ENCODE measurements around the gene MAML2. TPM values are rescaled to one million over a fixed set of nuclear protein-coding genes. Genes with fewer than 3 reads are reported as not detected.

MAML2 gene
- total RNA-seq, 1 donor from 2014 or later = 31.5 TPM

DNA sequence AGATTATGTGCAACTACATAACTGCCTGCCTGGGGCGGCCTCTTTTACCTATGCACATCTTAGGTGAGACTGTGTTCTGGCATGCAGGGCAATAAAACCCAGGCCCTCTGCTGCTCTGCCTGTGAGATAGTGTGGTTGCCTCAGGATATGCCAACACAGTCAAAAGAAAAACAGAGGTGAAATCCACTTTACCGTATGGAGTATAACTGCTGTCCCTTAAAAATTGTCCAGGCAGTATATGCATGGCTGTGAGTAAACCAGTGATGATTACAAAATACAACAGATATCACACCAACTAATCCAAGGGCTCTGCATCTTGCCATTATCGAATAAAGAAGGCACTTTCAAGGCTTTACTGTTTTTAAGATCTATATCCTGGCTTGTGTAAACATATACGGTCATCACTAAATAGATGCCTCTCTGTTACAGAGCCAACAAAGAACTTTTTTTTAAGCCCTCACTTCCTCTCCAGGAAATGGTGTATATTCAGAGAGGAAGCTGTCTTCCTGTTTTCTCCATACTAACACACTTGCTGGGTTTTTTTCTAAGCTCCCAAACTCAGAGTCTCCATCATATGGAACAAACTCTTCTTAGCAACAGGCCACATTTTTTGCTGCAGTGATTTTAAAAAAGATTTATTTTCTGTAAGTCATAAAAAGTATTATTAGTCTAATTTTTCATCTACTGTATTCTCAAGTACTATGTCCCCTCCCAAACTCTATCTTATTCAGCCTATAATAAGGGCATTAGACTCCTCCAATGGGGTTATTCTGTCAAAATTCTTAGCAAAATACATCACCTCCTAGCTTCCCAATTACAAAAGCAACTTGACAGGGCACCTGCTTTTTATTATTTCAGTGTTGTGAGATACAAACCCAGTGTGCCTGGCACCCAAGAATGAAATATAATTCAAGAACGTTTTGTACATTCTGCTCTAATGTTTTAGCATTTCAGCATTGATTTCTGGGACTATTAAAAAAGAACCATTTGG, 135.2 kb downstream of the MAML2 start:
- Histone ChIP-seq H3K27ac (peak overlapping the region; percentile 63), H3K27me3 (ENCODE audit: low read depth) (no peaks in the 10 kb centered on the region), H3K9me3 (no peaks in the 10 kb centered on the region), H3K36me3 (no peaks in the 10 kb centered on the region), H3K4me1 (peaks cover 38% of the 10 kb centered on the region), H3K4me3 (no peak overlapping the region)
- TF ChIP-seq, protein P1, sequence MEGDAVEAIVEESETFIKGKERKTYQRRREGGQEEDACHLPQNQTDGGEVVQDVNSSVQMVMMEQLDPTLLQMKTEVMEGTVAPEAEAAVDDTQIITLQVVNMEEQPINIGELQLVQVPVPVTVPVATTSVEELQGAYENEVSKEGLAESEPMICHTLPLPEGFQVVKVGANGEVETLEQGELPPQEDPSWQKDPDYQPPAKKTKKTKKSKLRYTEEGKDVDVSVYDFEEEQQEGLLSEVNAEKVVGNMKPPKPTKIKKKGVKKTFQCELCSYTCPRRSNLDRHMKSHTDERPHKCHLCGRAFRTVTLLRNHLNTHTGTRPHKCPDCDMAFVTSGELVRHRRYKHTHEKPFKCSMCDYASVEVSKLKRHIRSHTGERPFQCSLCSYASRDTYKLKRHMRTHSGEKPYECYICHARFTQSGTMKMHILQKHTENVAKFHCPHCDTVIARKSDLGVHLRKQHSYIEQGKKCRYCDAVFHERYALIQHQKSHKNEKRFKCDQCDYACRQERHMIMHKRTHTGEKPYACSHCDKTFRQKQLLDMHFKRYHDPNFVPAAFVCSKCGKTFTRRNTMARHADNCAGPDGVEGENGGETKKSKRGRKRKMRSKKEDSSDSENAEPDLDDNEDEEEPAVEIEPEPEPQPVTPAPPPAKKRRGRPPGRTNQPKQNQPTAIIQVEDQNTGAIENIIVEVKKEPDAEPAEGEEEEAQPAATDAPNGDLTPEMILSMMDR (IDR thresholded peaks at IDR 0.05) = no peak
- intact Hi-C loops (cut with DNase I) = no loop called here
- ATAC-seq (peak; percentile 59 to 64), DNase-seq (no peak)

DNA sequence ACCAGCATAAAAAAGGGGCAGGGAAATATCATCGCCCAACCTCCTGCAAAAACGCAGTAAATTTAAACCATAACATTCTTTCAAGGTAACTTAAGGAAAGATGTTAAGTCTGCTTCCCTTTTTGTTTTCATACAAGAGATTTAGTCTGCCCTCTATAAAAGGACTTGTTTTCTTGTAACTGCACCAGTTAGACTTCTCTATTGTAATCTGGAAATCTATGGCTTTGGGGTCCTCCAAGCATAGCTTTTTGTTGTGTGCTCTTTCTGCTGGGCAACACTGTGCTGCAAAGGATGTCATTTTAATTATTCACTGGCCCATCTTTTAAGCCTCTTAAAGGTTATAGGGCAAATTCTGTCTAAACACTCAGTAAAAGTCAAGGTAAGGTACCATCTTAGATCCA, 136.0 kb downstream of the MAML2 start:
- H3K36me3 ChIP-seq = no peaks in the 10 kb centered on the region
- H3K4me3 ChIP-seq = no peak overlapping the region
- TF ChIP-seq, protein P1 (IDR thresholded peaks at IDR 0.05) = no peak
- H3K9me3 ChIP-seq = no peaks in the 10 kb centered on the region
- intact Hi-C loops (cut with DNase I) = no loop called here
- ATAC-seq (no peak), DNase-seq (no peak)
- peaks cover 31% of the 10 kb centered on the region for H3K4me1 ChIP-seq
- H3K27me3 ChIP-seq (ENCODE audit: low read depth) = no peaks in the 10 kb centered on the region
- peak overlapping the region; percentile 63 for H3K27ac ChIP-seq

DNA sequence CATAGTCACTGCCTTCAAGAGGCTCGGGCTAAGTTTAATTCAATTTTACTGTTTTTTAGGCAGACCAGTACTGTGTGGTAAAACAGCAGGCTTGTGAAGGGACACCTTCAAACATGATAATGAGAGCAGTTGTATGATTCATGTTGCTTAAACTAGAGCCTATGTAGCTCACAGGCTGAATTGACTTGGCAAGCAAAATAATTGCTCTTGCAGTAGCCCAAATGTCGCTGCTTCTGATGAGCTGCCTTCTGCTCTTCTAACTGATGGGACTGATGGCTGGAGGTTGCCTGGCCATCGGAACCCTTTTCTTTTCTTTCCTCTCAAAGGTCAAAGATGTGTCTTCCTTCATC, 137.6 kb downstream of the MAML2 start:
- Histone ChIP-seq H3K4me1 (peaks cover 35% of the 10 kb centered on the region), H3K36me3 (no peaks in the 10 kb centered on the region), H3K27me3 (ENCODE audit: low read depth) (no peaks in the 10 kb centered on the region), H3K27ac (no peak overlapping the region), H3K9me3 (no peaks in the 10 kb centered on the region), H3K4me3 (no peak overlapping the region)
- intact Hi-C loops (cut with DNase I) = no loop called here
- TF ChIP-seq, protein P1 (IDR thresholded peaks at IDR 0.05) = no peak
- no peak for DNase-seq
- ATAC-seq = no peak

DNA sequence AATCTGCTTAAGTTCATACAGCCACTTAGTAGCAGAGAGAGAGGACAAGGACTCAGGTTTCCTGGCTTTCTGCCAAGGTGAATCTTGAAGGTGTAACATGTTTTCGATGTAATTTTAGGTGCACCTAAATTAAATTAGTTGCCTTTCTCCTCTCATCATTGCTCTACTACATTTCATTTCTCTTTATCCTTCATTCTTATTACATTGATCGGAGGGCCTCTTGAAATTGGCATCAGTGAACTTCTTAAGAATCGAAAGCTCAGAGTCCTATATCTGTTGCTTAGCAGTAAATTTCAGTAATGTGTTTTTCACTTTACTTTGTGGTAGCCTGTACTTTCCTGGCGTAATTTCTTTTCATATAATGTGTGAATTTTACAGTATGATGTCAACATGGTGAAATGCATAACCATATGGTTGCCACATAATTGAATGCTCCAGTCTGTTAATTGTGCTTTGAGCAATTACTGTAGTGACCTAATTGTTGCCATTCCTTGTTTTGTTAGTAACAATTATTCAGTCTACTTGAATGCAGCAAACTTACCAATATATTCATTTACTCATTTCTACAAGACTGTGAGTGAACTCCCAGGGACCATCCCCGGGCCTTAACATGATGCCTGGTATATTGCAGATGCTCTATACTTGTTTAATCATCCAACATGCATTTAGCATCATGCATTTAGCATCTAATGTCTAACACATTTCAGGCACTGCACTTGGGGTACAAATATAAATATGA, 138.1 kb downstream of the MAML2 start:
- DNase-seq = no peak
- ATAC-seq = no peak
- intact Hi-C loops (cut with DNase I) = no loop called here
- Histone ChIP-seq H3K36me3 (no peaks in the 10 kb centered on the region), H3K4me3 (no peak overlapping the region), H3K4me1 (peaks cover 40% of the 10 kb centered on the region), H3K27me3 (ENCODE audit: low read depth) (no peaks in the 10 kb centered on the region), H3K9me3 (no peaks in the 10 kb centered on the region), H3K27ac (no peak overlapping the region)
- TF ChIP-seq, protein P1 (IDR thresholded peaks at IDR 0.05) = no peak

DNA sequence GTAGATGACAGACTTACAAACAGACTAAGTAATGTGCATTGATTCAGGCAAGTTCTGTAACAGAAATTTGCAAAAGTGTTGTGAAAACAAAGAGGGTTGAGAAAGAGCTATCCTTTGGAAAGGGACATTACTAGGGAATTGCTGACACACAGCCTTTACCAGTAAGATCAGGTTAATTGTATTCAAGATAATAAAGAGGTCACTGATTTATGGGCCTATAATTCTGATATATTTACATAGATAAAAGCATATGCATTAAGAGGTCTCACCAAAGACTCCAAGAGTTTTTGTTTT, 138.7 kb downstream of the MAML2 start:
- Histone ChIP-seq H3K4me1 (peaks cover 45% of the 10 kb centered on the region), H3K4me3 (no peak overlapping the region), H3K27me3 (ENCODE audit: low read depth) (no peaks in the 10 kb centered on the region), H3K9me3 (no peaks in the 10 kb centered on the region), H3K27ac (no peak overlapping the region), H3K36me3 (no peaks in the 10 kb centered on the region)
- ATAC-seq (no peak), DNase-seq (no peak)
- TF ChIP-seq, protein P1 (IDR thresholded peaks at IDR 0.05) = no peak
- intact Hi-C loops (cut with DNase I) = no loop called here
